Right renal cortex interstitium (tissue), 3 donors: Measurements from ENCODE around the gene LFNG. TPM values are rescaled to one million over a fixed set of nuclear protein-coding genes. Genes with fewer than 3 reads are reported as not detected.
"Not testable (repeated sequence)": the region's sequence is repeated elsewhere in the genome, so short reads cannot be mapped to it uniquely, and the experiment has no call there.

Source experiments
- DNase-seq, 3 donors: peaks; one replicate each; pipeline ENCODE4 v3.0.0-alpha.2; 2013; ENCODE audit warnings: low read depth in 3 of 3, low spot score in 2 of 3
- polyA plus RNA-seq, 3 donors: library from polyadenylated mRNA; unstranded; fragments of 120-200 nt; gene quantifications; one replicate each; pipeline ENCODE4 v1.2.1, GENCODE V29; 2013; ENCODE audit not compliant: insufficient read length in 3 of 3

Gene LFNG
- polyA plus RNA-seq, 3 donors, result 25.3 to 31.0 (median 30.7) TPM

- no peak for DNase-seq
Measured at GRCh38 chr7:2526659-2527504, 7.3 kb downstream of the LFNG start.

- DNase-seq, result no peak
Measured at GRCh38 chr7:2527505-2528467, 8.2 kb downstream of the LFNG start.

GRCh38 chr7:2528481-2529095 is 9.0 kb downstream of the LFNG start:
- no peak for DNase-seq

GRCh38 chr7:2529161-2530070 is 9.8 kb downstream of the LFNG start:
- no peak for DNase-seq

- no peak for DNase-seq
Measured at GRCh38 chr7:2530071-2530987, 10.8 kb downstream of the LFNG start.

- not testable (repeated sequence) for DNase-seq
Measured at GRCh38 chr7:2530994-2531795, 11.6 kb downstream of the LFNG start.

GRCh38 chr7:2531796-2532110 is 12.2 kb downstream of the LFNG start:
- not testable (repeated sequence) for DNase-seq

GRCh38 chr7:2532199-2532772 is 12.7 kb downstream of the LFNG start:
- DNase-seq, result not testable (repeated sequence)

- DNase-seq, result not testable (repeated sequence)
Measured at GRCh38 chr7:2532816-2533215, 13.2 kb downstream of the LFNG start.

- not testable (repeated sequence) for DNase-seq
Measured at GRCh38 chr7:2533566-2533965, 14.0 kb downstream of the LFNG start.

- DNase-seq, result not testable (repeated sequence)
Measured at GRCh38 chr7:2534214-2534613, 14.6 kb downstream of the LFNG start.

GRCh38 chr7:2535872-2536627 is 16.5 kb downstream of the LFNG start:
- DNase-seq, result not testable (repeated sequence)

- no peak for DNase-seq
Measured at GRCh38 chr7:2537981-2538851, 18.6 kb downstream of the LFNG start.

GRCh38 chr7:2539031-2539911 is 19.7 kb downstream of the LFNG start:
- no peak for DNase-seq

GRCh38 chr7:2540133-2540532 is 20.6 kb downstream of the LFNG start:
- DNase-seq, result no peak
